ENCODE results near the gene PPP1CC. TPM values are rescaled to one million over a fixed set of nuclear protein-coding genes. Genes with fewer than 3 reads are reported as not detected.
A peak's percentile ranks its signal among the peaks of the same experiment; 100 is the strongest.

Gene PPP1CC
- polyA plus RNA-seq, 4 donors: 135 to 464 (median 299) TPM

- DNase-seq (peak; percentile 74 to 77), FAIRE-seq (no peak)
- peaks cover 0 to 3% (median 0%) of the 10 kb centered on the region in 3 donors for H3K4me1 ChIP-seq (ENCODE audit: control insufficient read depth in 3 of 3, insufficient read depth in 2 of 3, low read depth in 1 of 3, low read length in 2 of 3)
- WGBS, 3 donors: 37 to 42% (median 40%) methylated on average over 19 to 20 of the region's 20 CpGs
- H3K4me3 ChIP-seq (ENCODE audit: low read depth in 1 of 3, low read length in 3 of 3): no peak overlapping the region
- no peaks in the 10 kb centered on the region for H3K36me3 ChIP-seq (ENCODE audit: control insufficient read depth in 3 of 3, insufficient read depth in 2 of 3, low read depth in 1 of 3, low read length in 3 of 3)
- H3K9me3 ChIP-seq (ENCODE audit: control insufficient read depth in 2 of 2, insufficient read depth in 1 of 2, low read depth in 1 of 2, low read length in 1 of 2): no peaks in the 10 kb centered on the region
- H3K27ac ChIP-seq (ENCODE audit: low read depth in 1 of 3, low read length in 2 of 3): peak overlapping the region in 1 of 3 donors; percentile 8
- no peaks in the 10 kb centered on the region for H3K27me3 ChIP-seq (ENCODE audit: control insufficient read depth in 3 of 3, insufficient read depth in 3 of 3, low read length in 3 of 3)
Measured at GRCh38 chr12:110698171-110698902, 44.4 kb downstream of the PPP1CC start.

GRCh38 chr12:110697236-110697635, 45.5 kb downstream of the PPP1CC start:
- Histone ChIP-seq H3K4me3 (ENCODE audit: low read depth in 1 of 3, low read length in 3 of 3) (no peak overlapping the region), H3K27ac (ENCODE audit: low read depth in 1 of 3, low read length in 2 of 3) (no peak overlapping the region), H3K36me3 (ENCODE audit: control insufficient read depth in 3 of 3, insufficient read depth in 2 of 3, low read depth in 1 of 3, low read length in 3 of 3) (no peaks in the 10 kb centered on the region), H3K9me3 (ENCODE audit: control insufficient read depth in 2 of 2, insufficient read depth in 1 of 2, low read depth in 1 of 2, low read length in 1 of 2) (no peaks in the 10 kb centered on the region), H3K4me1 (ENCODE audit: control insufficient read depth in 3 of 3, insufficient read depth in 2 of 3, low read depth in 1 of 3, low read length in 2 of 3) (peaks cover 0 to 3% (median 0%) of the 10 kb centered on the region in 3 donors), H3K27me3 (ENCODE audit: control insufficient read depth in 3 of 3, insufficient read depth in 3 of 3, low read length in 3 of 3) (no peaks in the 10 kb centered on the region)
- no peak for FAIRE-seq
- DNase-seq: no peak
- 83 to 94% (median 90%) methylated on average over 2 of the region's 2 CpGs for WGBS, 3 donors

- no peaks in the 10 kb centered on the region for H3K36me3 ChIP-seq (ENCODE audit: control insufficient read depth in 3 of 3, insufficient read depth in 2 of 3, low read depth in 1 of 3, low read length in 3 of 3)
- 59 to 76% (median 72%) methylated on average over 3 of the region's 3 CpGs for WGBS, 3 donors
- no peak for DNase-seq
- no peak for FAIRE-seq
- H3K27me3 ChIP-seq (ENCODE audit: control insufficient read depth in 3 of 3, insufficient read depth in 3 of 3, low read length in 3 of 3): peaks cover 0 to 3% (median 0%) of the 10 kb centered on the region in 3 donors
- H3K27ac ChIP-seq (ENCODE audit: low read depth in 1 of 3, low read length in 2 of 3): no peak overlapping the region
- H3K9me3 ChIP-seq (ENCODE audit: control insufficient read depth in 2 of 2, insufficient read depth in 1 of 2, low read depth in 1 of 2, low read length in 1 of 2): no peaks in the 10 kb centered on the region
- H3K4me3 ChIP-seq (ENCODE audit: low read depth in 1 of 3, low read length in 3 of 3): no peak overlapping the region
- H3K4me1 ChIP-seq (ENCODE audit: control insufficient read depth in 3 of 3, insufficient read depth in 2 of 3, low read depth in 1 of 3, low read length in 2 of 3): peaks cover 0 to 3% (median 0%) of the 10 kb centered on the region in 3 donors
Measured at GRCh38 chr12:110696283-110696682, 46.4 kb downstream of the PPP1CC start.

- WGBS, 3 donors: 73 to 80% (median 76%) methylated on average over 12 of the region's 12 CpGs
- H3K27ac ChIP-seq (ENCODE audit: low read depth in 1 of 3, low read length in 2 of 3): peak overlapping the region in 1 of 3 donors; percentile 5
- DNase-seq: no peak
- no peaks in the 10 kb centered on the region for H3K9me3 ChIP-seq (ENCODE audit: control insufficient read depth in 2 of 2, insufficient read depth in 1 of 2, low read depth in 1 of 2, low read length in 1 of 2)
- H3K4me1 ChIP-seq (ENCODE audit: control insufficient read depth in 3 of 3, insufficient read depth in 2 of 3, low read depth in 1 of 3, low read length in 2 of 3): peaks cover 0 to 3% (median 3%) of the 10 kb centered on the region in 3 donors
- H3K27me3 ChIP-seq (ENCODE audit: control insufficient read depth in 3 of 3, insufficient read depth in 3 of 3, low read length in 3 of 3): peaks cover 0 to 3% (median 0%) of the 10 kb centered on the region in 3 donors
- no peak overlapping the region for H3K4me3 ChIP-seq (ENCODE audit: low read depth in 1 of 3, low read length in 3 of 3)
- no peaks in the 10 kb centered on the region for H3K36me3 ChIP-seq (ENCODE audit: control insufficient read depth in 3 of 3, insufficient read depth in 2 of 3, low read depth in 1 of 3, low read length in 3 of 3)
- no peak for FAIRE-seq
Measured at GRCh38 chr12:110694330-110694901, 48.3 kb downstream of the PPP1CC start.

GRCh38 chr12:110693731-110694130, 49.0 kb downstream of the PPP1CC start:
- Histone ChIP-seq H3K36me3 (ENCODE audit: control insufficient read depth in 3 of 3, insufficient read depth in 2 of 3, low read depth in 1 of 3, low read length in 3 of 3) (no peaks in the 10 kb centered on the region), H3K9me3 (ENCODE audit: control insufficient read depth in 2 of 2, insufficient read depth in 1 of 2, low read depth in 1 of 2, low read length in 1 of 2) (no peaks in the 10 kb centered on the region), H3K4me1 (ENCODE audit: control insufficient read depth in 3 of 3, insufficient read depth in 2 of 3, low read depth in 1 of 3, low read length in 2 of 3) (peaks cover 0 to 5% (median 3%) of the 10 kb centered on the region in 3 donors), H3K27ac (ENCODE audit: low read depth in 1 of 3, low read length in 2 of 3) (peak overlapping the region in 1 of 3 donors; percentile 5), H3K27me3 (ENCODE audit: control insufficient read depth in 3 of 3, insufficient read depth in 3 of 3, low read length in 3 of 3) (peaks cover 0 to 3% (median 0%) of the 10 kb centered on the region in 3 donors), H3K4me3 (ENCODE audit: low read depth in 1 of 3, low read length in 3 of 3) (no peak overlapping the region)
- DNase-seq: no peak
- no peak for FAIRE-seq
- WGBS, 3 donors: 60 to 64% (median 60%) methylated on average over 7 of the region's 7 CpGs

- FAIRE-seq (no peak), DNase-seq (no peak)
- no peaks in the 10 kb centered on the region for H3K36me3 ChIP-seq (ENCODE audit: control insufficient read depth in 3 of 3, insufficient read depth in 2 of 3, low read depth in 1 of 3, low read length in 3 of 3)
- 5 to 49% (median 21%) methylated on average over 4 of the region's 4 CpGs for WGBS, 3 donors
- peaks cover 0 to 13% (median 0%) of the 10 kb centered on the region in 3 donors for H3K4me1 ChIP-seq (ENCODE audit: control insufficient read depth in 3 of 3, insufficient read depth in 2 of 3, low read depth in 1 of 3, low read length in 2 of 3)
- peak overlapping the region in 2 of 3 donors; percentile 38 to 83 for H3K27ac ChIP-seq (ENCODE audit: low read depth in 1 of 3, low read length in 2 of 3)
- H3K9me3 ChIP-seq (ENCODE audit: control insufficient read depth in 2 of 2, insufficient read depth in 1 of 2, low read depth in 1 of 2, low read length in 1 of 2): no peaks in the 10 kb centered on the region
- H3K4me3 ChIP-seq (ENCODE audit: low read depth in 1 of 3, low read length in 3 of 3): no peak overlapping the region
- H3K27me3 ChIP-seq (ENCODE audit: control insufficient read depth in 3 of 3, insufficient read depth in 3 of 3, low read length in 3 of 3): peaks cover 0 to 19% (median 0%) of the 10 kb centered on the region in 3 donors
Measured at GRCh38 chr12:110690127-110690430, 52.6 kb downstream of the PPP1CC start.

GRCh38 chr12:110689281-110690126, 53.2 kb downstream of the PPP1CC start:
- FAIRE-seq: no peak
- peak; percentile 38 to 57 for DNase-seq
- peaks cover 0 to 19% (median 0%) of the 10 kb centered on the region in 3 donors for H3K27me3 ChIP-seq (ENCODE audit: control insufficient read depth in 3 of 3, insufficient read depth in 3 of 3, low read length in 3 of 3)
- peak overlapping the region in 2 of 3 donors; percentile 38 to 83 for H3K27ac ChIP-seq (ENCODE audit: low read depth in 1 of 3, low read length in 2 of 3)
- H3K36me3 ChIP-seq (ENCODE audit: control insufficient read depth in 3 of 3, insufficient read depth in 2 of 3, low read depth in 1 of 3, low read length in 3 of 3): no peaks in the 10 kb centered on the region
- no peaks in the 10 kb centered on the region for H3K9me3 ChIP-seq (ENCODE audit: control insufficient read depth in 2 of 2, insufficient read depth in 1 of 2, low read depth in 1 of 2, low read length in 1 of 2)
- H3K4me1 ChIP-seq (ENCODE audit: control insufficient read depth in 3 of 3, insufficient read depth in 2 of 3, low read depth in 1 of 3, low read length in 2 of 3): peaks cover 0 to 13% (median 0%) of the 10 kb centered on the region in 3 donors
- 1 to 2% (median 2%) methylated on average over 32 to 38 of the region's 38 CpGs for WGBS, 3 donors
- peak overlapping the region; percentile 34 to 58 (median 55) for H3K4me3 ChIP-seq (ENCODE audit: low read depth in 1 of 3, low read length in 3 of 3)

All from small intestine (tissue), 7 donors.